Endometrial microvascular endothelial cells (primary cell): ENCODE measurements around the gene PCDHA9. TPM values are rescaled to one million over a fixed set of nuclear protein-coding genes. Genes with fewer than 3 reads are reported as not detected.
"Not testable (repeated sequence)": the region's sequence is repeated elsewhere in the genome, so short reads cannot be mapped to it uniquely, and the experiment has no call there.

Experiments used
- in situ Hi-C: cut with HindIII; loops from 2 replicates; pipeline ENCODE4 v1.10.0; 2017; ENCODE audit warnings: low sequenced_read_pairs, low pct_unique_long_range_greater_than_20kb; ENCODE audit errors: inconsistent ontology term
- total RNA-seq: library from RNA; depleted of rRNA; stranded (reverse); fragments of >200 nt; gene quantifications from one replicate; pipeline ENCODE4 v1.2.3, GENCODE V29; 2015; ENCODE audit errors: inconsistent ontology term

PCDHA9 gene
- total RNA-seq, 1 donor from 2014 or later = not detected

DNA sequence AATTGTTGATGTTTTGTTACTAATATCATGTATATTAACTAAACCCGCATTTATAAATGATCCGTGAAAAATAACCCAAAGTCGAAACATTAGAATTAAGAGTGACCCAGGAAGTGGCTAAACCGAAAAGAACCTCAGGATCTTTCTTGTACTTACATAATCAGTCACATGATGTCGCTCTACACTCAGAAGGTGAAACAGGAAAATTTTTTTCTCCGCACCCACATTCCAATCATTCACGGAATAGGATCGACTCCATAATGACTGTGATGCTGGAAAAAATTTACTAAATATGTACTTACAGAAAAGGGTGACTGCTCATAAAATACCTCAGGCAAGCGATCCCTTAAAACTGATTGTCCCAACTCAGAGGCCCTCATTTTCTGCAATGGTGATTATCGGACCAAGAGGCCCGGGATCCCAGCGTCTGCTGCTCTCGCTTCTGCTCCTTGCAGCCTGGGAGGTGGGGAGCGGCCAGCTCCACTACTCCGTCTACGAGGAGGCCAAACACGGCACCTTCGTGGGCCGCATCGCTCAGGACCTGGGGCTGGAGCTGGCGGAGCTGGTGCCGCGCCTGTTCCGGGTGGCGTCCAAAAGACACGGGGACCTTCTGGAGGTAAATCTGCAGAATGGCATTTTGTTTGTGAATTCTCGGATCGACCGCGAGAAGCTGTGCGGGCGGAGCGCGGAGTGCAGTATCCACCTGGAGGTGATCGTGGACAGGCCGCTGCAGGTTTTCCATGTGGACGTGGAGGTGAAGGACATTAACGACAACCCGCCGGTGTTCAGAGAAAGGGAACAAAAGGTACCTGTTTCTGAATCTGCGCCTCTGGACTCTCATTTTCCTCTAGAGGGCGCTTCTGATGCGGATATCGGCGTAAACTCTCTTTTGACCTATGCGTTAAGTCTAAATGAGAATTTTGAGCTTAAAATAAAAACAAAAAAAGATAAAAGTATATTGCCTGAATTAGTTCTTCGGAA lies 27.2 kb downstream of the PCDHA9 start, which contains the start of gene PCDHA12:
PCDHA12 (plus strand) TSS at position 224 of the 981 bp plus-strand sequence; CDS start at position 389, 165 bp downstream.
- in situ Hi-C loops = no loop called here

DNA sequence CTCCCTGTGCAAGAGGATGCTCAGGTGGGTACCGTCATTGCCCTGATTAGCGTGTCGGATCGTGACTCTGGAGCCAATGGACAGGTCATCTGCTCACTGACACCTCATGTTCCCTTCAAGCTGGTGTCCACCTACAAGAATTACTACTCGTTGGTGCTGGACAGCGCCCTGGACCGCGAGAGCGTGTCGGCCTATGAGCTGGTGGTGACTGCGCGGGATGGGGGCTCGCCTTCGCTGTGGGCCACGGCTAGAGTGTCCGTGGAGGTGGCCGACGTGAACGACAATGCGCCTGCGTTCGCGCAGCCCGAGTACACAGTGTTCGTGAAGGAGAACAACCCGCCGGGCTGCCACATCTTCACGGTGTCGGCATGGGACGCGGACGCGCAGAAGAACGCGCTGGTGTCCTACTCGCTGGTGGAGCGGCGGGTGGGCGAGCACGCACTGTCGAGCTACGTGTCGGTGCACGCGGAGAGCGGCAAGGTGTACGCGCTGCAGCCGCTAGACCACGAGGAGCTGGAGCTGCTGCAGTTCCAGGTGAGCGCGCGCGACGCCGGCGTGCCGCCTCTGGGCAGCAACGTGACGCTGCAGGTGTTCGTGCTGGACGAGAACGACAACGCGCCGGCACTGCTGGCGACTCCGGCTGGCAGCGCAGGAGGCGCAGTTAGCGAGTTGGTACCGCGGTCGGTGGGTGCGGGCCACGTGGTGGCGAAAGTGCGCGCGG lies 28.5 kb downstream of the PCDHA9 start:
- in situ Hi-C loops = not testable (repeated sequence)

DNA sequence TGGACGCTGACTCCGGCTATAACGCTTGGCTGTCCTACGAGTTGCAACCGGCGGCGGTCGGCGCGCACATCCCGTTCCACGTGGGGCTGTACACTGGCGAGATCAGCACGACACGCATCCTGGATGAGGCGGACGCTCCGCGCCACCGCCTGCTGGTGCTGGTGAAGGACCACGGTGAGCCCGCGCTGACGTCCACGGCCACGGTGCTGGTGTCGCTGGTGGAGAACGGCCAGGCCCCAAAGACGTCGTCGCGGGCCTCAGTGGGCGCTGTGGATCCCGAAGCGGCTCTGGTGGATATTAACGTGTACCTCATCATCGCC lies 29.0 kb downstream of the PCDHA9 start:
- in situ Hi-C loops = no loop called here

DNA sequence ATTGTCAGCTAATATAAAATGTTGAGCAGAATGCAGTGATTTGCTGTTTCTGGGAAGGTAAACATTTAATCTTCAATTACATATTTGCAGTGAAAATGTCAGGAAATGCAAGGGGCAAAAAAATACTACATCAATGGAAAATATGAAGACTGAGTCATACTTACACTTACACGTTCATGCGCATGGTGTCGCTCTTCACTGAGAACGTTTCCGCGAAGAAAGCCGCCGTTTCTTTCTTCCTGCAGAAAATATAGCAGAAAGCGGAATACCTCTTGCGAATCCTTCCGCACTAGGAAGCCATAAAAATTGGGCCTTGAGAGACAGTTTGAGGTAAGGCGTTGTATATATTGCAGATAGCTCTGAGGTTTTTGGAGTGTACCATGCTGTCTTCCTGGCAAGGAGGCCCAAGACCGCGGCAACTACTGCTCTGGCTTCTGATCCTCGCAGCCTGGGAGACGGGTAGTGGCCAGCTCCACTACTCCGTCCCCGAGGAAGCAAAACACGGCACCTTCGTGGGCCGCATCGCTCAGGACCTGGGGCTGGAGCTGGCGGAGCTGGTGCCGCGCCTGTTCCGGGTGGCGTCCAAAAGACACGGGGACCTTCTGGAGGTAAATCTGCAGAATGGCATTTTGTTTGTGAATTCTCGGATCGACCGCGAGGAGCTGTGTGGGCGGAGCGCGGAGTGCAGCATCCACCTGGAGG lies 33.9 kb downstream of the PCDHA9 start, which contains the start of gene PCDHA13:
PCDHA13 (plus strand) TSS at position 236 of the 702 bp plus-strand sequence; CDS start at position 381, 145 bp downstream.
- in situ Hi-C loops = no loop called here

DNA sequence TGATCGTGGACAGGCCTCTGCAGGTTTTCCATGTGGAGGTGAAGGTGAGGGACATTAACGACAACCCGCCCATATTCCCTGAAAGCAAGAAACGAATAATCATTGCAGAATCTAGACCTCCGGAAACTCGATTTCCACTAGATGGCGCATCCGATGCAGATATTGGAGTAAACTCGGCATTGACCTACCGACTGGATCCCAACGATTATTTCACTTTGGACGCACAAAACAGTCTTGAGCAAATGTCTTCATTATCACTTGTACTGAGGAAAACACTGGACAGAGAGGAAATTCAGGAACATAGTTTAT lies 34.4 kb downstream of the PCDHA9 start:
- in situ Hi-C loops = no loop called here

DNA sequence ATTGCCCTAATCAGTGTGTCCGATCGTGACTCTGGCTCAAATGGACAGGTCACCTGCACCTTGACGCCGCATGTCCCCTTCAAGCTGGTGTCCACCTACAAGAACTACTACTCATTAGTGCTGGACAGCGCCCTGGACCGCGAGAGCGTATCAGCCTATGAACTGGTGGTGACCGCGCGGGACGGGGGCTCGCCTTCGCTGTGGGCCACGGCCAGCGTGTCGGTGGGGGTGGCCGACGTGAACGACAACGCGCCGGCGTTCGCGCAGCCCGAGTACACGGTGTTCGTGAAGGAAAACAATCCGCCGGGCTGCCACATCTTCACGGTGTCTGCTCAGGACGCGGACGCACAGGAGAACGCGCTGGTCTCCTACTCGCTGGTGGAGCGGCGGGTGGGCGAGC lies 35.2 kb downstream of the PCDHA9 start:
- in situ Hi-C loops = no loop called here

DNA sequence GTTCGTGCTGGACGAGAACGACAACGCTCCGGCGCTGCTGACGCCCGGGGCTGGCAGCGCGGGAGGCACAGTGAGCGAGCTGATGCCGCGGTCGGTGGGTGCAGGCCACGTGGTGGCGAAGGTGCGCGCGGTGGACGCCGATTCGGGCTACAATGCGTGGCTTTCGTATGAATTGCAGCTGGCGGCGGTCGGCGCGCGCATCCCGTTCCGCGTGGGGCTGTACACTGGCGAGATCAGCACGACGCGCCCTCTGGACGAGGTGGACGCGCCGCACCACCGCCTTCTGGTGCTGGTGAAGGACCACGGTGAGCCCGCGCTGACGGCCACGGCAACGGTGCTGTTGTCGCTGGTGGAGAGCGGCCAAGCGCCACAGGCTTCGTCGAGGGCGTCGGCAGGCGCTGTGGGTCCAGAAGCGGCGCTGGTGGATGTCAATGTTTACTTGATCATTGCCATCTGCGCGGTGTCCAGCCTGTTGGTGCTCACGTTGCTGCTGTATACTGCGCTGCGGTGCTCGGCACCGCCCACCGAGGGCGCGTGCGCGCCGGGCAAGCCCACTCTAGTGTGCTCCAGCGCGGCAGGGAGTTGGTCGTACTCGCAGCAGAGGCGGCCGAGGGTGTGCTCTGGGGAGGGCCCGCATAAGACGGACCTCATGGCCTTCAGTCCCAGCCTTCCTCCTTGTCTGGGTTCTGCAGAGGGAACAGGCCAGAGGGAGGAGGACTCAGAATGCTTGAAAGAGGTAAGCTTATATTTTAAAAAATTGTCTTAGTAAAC lies 35.9 kb downstream of the PCDHA9 start:
- in situ Hi-C loops = no loop called here

Other genes starting within 250 kb of the PCDHA9 start
- not detected for gene CD14, start 215.2 kb upstream of the PCDHA9 start, total RNA-seq
- 7.6 TPM for gene TMCO6, start 208.9 kb upstream of the PCDHA9 start, total RNA-seq
- 66.7 TPM for gene NDUFA2, start 200.8 kb upstream of the PCDHA9 start, total RNA-seq
- 87.9 TPM for gene IK, start 200.6 kb upstream of the PCDHA9 start, total RNA-seq
- 29.4 TPM for gene WDR55, start 183.5 kb upstream of the PCDHA9 start, total RNA-seq
- 0.37 TPM for gene DND1, start 174.8 kb upstream of the PCDHA9 start, total RNA-seq
- gene HARS1, start 157.0 kb upstream of the PCDHA9 start, total RNA-seq = 118 TPM
- 26.4 TPM for gene HARS2, start 156.9 kb upstream of the PCDHA9 start, total RNA-seq
- 41.3 TPM for gene ZMAT2, start 147.9 kb upstream of the PCDHA9 start, total RNA-seq
- not detected for gene PCDHA1, start 62.2 kb upstream of the PCDHA9 start, total RNA-seq
- not detected for gene PCDHA2, start 53.5 kb upstream of the PCDHA9 start, total RNA-seq
- gene PCDHA3, start 47.3 kb upstream of the PCDHA9 start, total RNA-seq = not detected
- gene PCDHA4, start 41.3 kb upstream of the PCDHA9 start, total RNA-seq = not detected
- gene PCDHA5, start 26.8 kb upstream of the PCDHA9 start, total RNA-seq = not detected
- gene PCDHA6, start 20.4 kb upstream of the PCDHA9 start, total RNA-seq = not detected
- gene PCDHA7, start 14.1 kb upstream of the PCDHA9 start, total RNA-seq = not detected
- gene PCDHA8, start 7.2 kb upstream of the PCDHA9 start, total RNA-seq = not detected
- gene PCDHA10, start 7.5 kb downstream of the PCDHA9 start, total RNA-seq = not detected
- not detected for gene PCDHA11, start 20.6 kb downstream of the PCDHA9 start, total RNA-seq
- gene PCDHA12, start 26.9 kb downstream of the PCDHA9 start, total RNA-seq = not detected
- not detected for gene PCDHA13, start 33.7 kb downstream of the PCDHA9 start, total RNA-seq
- gene PCDHAC1, start 77.9 kb downstream of the PCDHA9 start, total RNA-seq = not detected
- not detected for gene PCDHAC2, start 118.1 kb downstream of the PCDHA9 start, total RNA-seq
- not detected for gene PCDHB1, start 203.0 kb downstream of the PCDHA9 start, total RNA-seq
- gene PCDHB2, start 246.2 kb downstream of the PCDHA9 start, total RNA-seq = 0.28 TPM